Hair follicular keratinocyte (primary cell): ENCODE data around the gene CUL4B. TPM values are rescaled to one million over a fixed set of nuclear protein-coding genes. Genes with fewer than 3 reads are reported as not detected.

ENCODE experiments used
- total RNA-seq: library from RNA; depleted of rRNA; stranded (reverse); fragments of >200 nt; gene quantifications from 2 replicates; pipeline ENCODE4 v1.2.3, GENCODE V29; 2015

CUL4B gene
- 16.4 and 22.9 TPM in 2 replicates for total RNA-seq

DNA sequence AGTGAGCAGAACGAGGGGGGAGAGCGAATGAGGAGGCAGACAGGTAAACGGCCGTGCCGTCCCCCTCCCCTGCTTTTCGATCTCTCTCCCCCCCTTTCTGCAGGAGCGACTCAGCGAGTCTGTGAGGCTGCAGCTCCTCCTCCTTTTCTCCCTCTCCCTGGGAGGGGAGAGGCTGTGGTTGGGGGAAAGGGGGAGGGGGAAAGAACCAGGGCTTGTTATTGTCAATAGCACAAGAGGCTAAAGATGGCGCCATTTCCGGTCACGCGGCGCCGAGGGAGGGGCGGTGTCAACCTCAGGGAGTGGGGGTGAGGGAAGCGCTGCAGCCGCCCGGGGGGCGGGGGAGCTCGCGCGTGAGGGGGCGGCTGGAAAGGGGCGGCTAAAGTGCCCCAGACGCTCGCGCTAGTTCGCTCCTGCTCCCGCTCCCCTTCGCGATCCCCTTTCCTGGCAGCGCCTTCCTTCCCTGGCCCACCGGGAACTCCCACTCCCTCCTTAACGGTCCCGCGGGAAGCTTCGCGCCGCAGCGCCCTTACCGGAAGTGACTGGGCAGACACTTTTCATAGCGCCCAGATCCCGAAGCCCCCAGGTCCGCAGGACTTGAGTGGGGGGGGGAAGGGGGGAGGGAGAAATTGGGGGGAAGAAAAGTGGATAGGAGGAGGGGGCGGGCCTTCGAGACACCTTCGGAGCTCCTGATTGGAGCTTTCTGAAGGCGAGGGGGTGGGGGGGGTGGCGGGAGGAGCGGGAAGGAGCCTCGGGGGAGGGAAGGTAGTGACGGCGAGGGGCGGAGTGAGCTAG, at the start of gene CUL4B:
CUL4B (minus strand) TSS at position 121 of the 792 bp plus-strand sequence. CDS start 324 bp downstream, outside the sequence.

DNA sequence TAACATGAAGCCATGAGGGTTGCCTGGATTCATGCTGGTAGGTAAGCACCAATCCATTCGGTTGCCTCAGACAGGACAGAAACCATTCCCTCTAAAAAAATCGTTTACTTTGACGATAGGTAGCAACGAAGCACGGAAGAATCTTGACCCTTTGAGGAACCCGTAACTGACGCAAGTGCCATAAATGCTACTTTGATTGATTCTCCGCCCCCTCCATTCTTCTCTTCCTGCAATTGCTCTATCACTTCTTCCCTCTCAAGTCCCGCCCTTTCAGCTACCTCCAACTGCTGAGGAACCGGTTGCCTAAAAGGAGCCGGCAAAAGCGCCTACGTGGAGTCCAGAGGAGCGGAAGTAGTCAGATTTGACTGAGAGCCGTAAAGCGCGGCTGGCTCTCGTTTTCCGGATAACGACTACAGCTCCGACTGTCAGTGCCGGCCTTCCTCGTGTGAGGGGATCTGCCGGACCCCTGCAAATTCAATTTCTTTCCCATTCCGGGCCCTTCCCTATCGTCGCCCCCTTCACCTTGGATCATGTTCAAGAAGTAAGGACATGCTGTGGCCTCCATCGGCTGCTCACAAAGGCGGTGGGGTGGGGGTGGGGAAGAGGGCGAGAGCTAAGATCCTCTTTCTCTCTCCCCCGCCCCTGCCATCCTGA, 43.1 kb upstream of the CUL4B start, which contains the start of gene MCTS1:
MCTS1 (plus strand) TSS at position 395 of the 654 bp plus-strand sequence; CDS start at position 531, 136 bp downstream.

Other genes with a start within 250 kb of the CUL4B start
- gene TMEM255A, start 249.5 kb downstream of the CUL4B start, total RNA-seq, result not detected in 2 replicates
- not detected in 2 replicates for gene ATP1B4, start 198.9 kb downstream of the CUL4B start, total RNA-seq
- 84.4 and 132 TPM in 2 replicates for gene LAMP2, start 91.7 kb downstream of the CUL4B start, total RNA-seq
- 60.4 and 61.2 TPM in 2 replicates for gene MCTS1, start 43.1 kb upstream of the CUL4B start, total RNA-seq
- 11.2 and 14.6 TPM in 2 replicates for gene C1GALT1C1, start 69.1 kb upstream of the CUL4B start, total RNA-seq